Activated CD4-positive, alpha-beta T cell treated with anti-CD3 and anti-CD28 coated beads, Interleukin-10, Interleukin-2, amounts not matched to agents 100 ng/mL and 50 ng/mL, durations not matched to agents 16 hours and 8 hours (primary cell): Measurements from ENCODE around the gene CAMTA1.

ENCODE experiments used
- DNase-seq: peaks from one replicate; pipeline ENCODE4 v3.0.0-alpha.2; 2020

CAMTA1 gene

GRCh38 chr1:7733276-7733675 is 948.0 kb downstream of the CAMTA1 start:
- DNase-seq, result no peak

- DNase-seq, result no peak
Observed at GRCh38 chr1:7738044-7738443, 952.8 kb downstream of the CAMTA1 start.

GRCh38 chr1:7743346-7743745 is 958.1 kb downstream of the CAMTA1 start:
- no peak for DNase-seq

- no peak for DNase-seq
Observed at GRCh38 chr1:7744882-7745281, 959.6 kb downstream of the CAMTA1 start.

- DNase-seq, result no peak
Observed at GRCh38 chr1:7745783-7746182, 960.5 kb downstream of the CAMTA1 start.

- DNase-seq, result no peak
Observed at GRCh38 chr1:7747605-7748004, 962.4 kb downstream of the CAMTA1 start.

GRCh38 chr1:7749126-7749525 is 963.9 kb downstream of the CAMTA1 start:
- DNase-seq, result no peak

GRCh38 chr1:7751174-7751573 is 965.9 kb downstream of the CAMTA1 start:
- DNase-seq, result no peak

- DNase-seq, result peak; percentile 41
Observed at GRCh38 chr1:7752512-7753417, 967.5 kb downstream of the CAMTA1 start.

GRCh38 chr1:7753641-7754040 is 968.4 kb downstream of the CAMTA1 start:
- no peak for DNase-seq

- DNase-seq, result no peak
Observed at GRCh38 chr1:7754234-7754633, 969.0 kb downstream of the CAMTA1 start.

- DNase-seq, result no peak
Observed at GRCh38 chr1:7755448-7755847, 970.2 kb downstream of the CAMTA1 start.

GRCh38 chr1:7760245-7760644 is 975.0 kb downstream of the CAMTA1 start:
- no peak for DNase-seq

GRCh38 chr1:7761103-7761502 is 975.8 kb downstream of the CAMTA1 start:
- no peak for DNase-seq

- DNase-seq, result no peak
Observed at GRCh38 chr1:7767176-7767575, 981.9 kb downstream of the CAMTA1 start.

- no peak for DNase-seq
Observed at GRCh38 chr1:7768583-7768982, 983.3 kb downstream of the CAMTA1 start.

GRCh38 chr1:7769673-7770412 is 984.6 kb downstream of the CAMTA1 start:
- DNase-seq, result no peak

GRCh38 chr1:7770669-7770996 is 985.4 kb downstream of the CAMTA1 start:
- no peak for DNase-seq

- peak; percentile 90 for DNase-seq
Observed at GRCh38 chr1:7770997-7771822, 986.0 kb downstream of the CAMTA1 start, which contains the start of gene VAMP3. VAMP3 (plus strand) TSS chr1:7771296; CDS start chr1:7771384, 88 bp downstream.

GRCh38 chr1:7771823-7772299 is 986.6 kb downstream of the CAMTA1 start:
- DNase-seq, result no peak

GRCh38 chr1:7777591-7777990 is 992.3 kb downstream of the CAMTA1 start:
- DNase-seq, result no peak

- no peak for DNase-seq
Observed at GRCh38 chr1:7778133-7778628, 992.9 kb downstream of the CAMTA1 start.

- DNase-seq, result no peak
Observed at GRCh38 chr1:7780976-7781375, 995.7 kb downstream of the CAMTA1 start.
